Activated CD4-positive, alpha-beta T cell treated with anti-CD3 and anti-CD28 coated beads, Interleukin-2, amount 10 ng/mL, durations not matched to agents 24 days and 14 days (primary cell): ENCODE measurements around the gene TTF2. TPM values are rescaled to one million over a fixed set of nuclear protein-coding genes. Genes with fewer than 3 reads are reported as not detected.
A peak's percentile ranks its signal among the peaks of the same experiment; 100 is the strongest.
"Not testable (repeated sequence)": the region's sequence is repeated elsewhere in the genome, so short reads cannot be mapped to it uniquely, and the experiment has no call there.

Source experiments
- DNase-seq: peaks from one replicate; pipeline ENCODE4 v3.0.0; 2022
- H3K27ac Mint-ChIP-seq: one replicate; pipeline ENCODE4 v1.8.0; 2022; ENCODE audit warnings: mild to moderate bottlenecking, mixed read lengths
- H3K27me3 Mint-ChIP-seq: one replicate; pipeline ENCODE4 v1.8.0; 2022; ENCODE audit warnings: mixed read lengths
- H3K36me3 Mint-ChIP-seq: one replicate; pipeline ENCODE4 v1.8.0; 2022; ENCODE audit warnings: low read depth, mild to moderate bottlenecking, mixed read lengths
- H3K4me1 Mint-ChIP-seq: one replicate; pipeline ENCODE4 v1.8.0; 2021; ENCODE audit warnings: mixed read lengths
- H3K4me3 Mint-ChIP-seq: one replicate; pipeline ENCODE4 v1.8.0; 2022; ENCODE audit warnings: mild to moderate bottlenecking, moderate library complexity, mixed read lengths
- H3K9me3 Mint-ChIP-seq: one replicate; pipeline ENCODE4 v1.8.0; 2021; ENCODE audit warnings: mixed read lengths
- intact Hi-C: fragments of 100-400 bp; cut with micrococcal nuclease; formaldehyde crosslinking; loops from one replicate; pipeline ENCODE4 v1.15.1; 2023
- total RNA-seq: library from RNA; stranded (reverse); gene quantifications from 2 replicates; pipeline ENCODE4 v1.2.3, GENCODE V29; 2022

The TTF2 gene
- total RNA-seq, 1 donor from 2014 or later: 116 TPM

DNA sequence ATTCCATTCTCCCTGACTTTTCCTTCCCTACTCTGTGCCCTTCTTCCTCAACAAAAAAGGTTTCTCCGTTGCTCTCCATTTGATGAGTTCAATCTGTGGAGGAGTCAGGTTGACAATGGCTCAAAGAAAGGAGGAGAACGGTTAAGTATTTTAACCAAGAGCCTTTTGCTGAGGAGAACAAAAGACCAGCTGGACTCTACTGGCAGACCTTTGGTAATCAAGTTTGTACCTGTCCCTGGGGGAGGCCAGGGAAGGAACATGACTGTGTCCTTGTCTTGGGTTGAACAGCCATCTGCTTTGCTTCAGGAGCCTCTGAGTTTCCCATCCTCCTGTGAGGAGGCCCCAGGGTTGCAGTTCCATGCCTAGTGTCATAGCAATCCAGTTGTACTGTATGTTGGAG lies 29.9 kb downstream of the TTF2 start:
- peaks cover 23% of the 10 kb centered on the region for H3K4me1 Mint-ChIP-seq
- H3K27me3 Mint-ChIP-seq: no peaks in the 10 kb centered on the region
- peak overlapping the region; percentile 34 for H3K27ac Mint-ChIP-seq
- DNase-seq: no peak
- peaks cover 71% of the 10 kb centered on the region for H3K36me3 Mint-ChIP-seq
- no peaks in the 10 kb centered on the region for H3K9me3 Mint-ChIP-seq
- intact Hi-C loops: no loop called here
- H3K4me3 Mint-ChIP-seq: no peak overlapping the region

DNA sequence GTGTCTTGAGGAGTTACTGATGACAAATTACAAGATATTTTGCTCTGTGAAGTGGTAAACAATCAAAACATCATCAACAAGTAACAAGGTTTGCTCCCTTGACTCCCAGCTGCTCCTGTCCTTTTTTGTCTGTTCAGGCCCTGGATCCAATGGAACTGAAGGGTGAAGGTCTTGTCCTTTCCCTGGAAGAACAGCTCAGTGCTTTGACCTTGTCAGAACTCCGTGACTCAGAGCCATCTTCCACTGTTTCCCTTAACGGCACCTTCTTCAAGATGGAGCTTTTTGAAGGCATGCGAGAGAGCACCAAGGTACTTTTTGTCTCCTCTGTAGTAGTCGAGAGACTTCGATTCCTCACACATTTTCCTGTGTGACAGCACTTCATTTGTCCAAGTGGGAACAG lies 32.5 kb downstream of the TTF2 start:
- Mint-ChIP-seq H3K4me3 (no peak overlapping the region), H3K27ac (peak overlapping the region; percentile 58), H3K9me3 (no peaks in the 10 kb centered on the region), H3K27me3 (no peaks in the 10 kb centered on the region), H3K4me1 (peaks cover 20% of the 10 kb centered on the region), H3K36me3 (peaks cover 71% of the 10 kb centered on the region)
- intact Hi-C loops: loop anchor here (2.0 kb wide), 1 partner anchor 16 kb away; no protein-coding TSS in a partner anchor
- DNase-seq: no peak

DNA sequence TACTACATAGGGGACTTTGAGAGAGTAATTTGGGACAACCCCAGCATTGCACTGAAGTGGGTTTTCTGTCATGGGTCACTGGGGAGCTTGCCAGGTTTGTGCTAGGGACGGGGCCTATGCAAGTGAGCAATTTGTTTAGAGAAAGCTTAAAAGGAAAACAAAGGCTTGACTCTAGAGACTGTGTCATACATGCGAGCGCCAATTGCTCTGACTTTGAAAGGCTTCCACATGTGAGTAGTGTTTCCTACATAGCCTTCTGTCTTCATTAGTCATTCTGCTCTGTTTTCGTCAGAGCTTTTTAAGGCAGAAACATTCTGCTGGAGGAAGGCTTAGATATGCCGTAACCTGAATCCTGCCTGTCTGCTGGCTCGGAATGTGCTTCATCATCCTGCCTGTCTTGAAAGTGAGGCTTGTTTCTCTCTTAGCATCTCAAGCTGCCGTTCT lies 33.0 kb downstream of the TTF2 start:
- Mint-ChIP-seq H3K36me3 (peaks cover 73% of the 10 kb centered on the region), H3K9me3 (no peaks in the 10 kb centered on the region), H3K27ac (peak overlapping the region; percentile 58), H3K4me1 (peaks cover 20% of the 10 kb centered on the region), H3K4me3 (no peak overlapping the region), H3K27me3 (no peaks in the 10 kb centered on the region)
- intact Hi-C loops: loop anchor here (2.0 kb wide), 1 partner anchor 16 kb away; no protein-coding TSS in a partner anchor
- no peak for DNase-seq

DNA sequence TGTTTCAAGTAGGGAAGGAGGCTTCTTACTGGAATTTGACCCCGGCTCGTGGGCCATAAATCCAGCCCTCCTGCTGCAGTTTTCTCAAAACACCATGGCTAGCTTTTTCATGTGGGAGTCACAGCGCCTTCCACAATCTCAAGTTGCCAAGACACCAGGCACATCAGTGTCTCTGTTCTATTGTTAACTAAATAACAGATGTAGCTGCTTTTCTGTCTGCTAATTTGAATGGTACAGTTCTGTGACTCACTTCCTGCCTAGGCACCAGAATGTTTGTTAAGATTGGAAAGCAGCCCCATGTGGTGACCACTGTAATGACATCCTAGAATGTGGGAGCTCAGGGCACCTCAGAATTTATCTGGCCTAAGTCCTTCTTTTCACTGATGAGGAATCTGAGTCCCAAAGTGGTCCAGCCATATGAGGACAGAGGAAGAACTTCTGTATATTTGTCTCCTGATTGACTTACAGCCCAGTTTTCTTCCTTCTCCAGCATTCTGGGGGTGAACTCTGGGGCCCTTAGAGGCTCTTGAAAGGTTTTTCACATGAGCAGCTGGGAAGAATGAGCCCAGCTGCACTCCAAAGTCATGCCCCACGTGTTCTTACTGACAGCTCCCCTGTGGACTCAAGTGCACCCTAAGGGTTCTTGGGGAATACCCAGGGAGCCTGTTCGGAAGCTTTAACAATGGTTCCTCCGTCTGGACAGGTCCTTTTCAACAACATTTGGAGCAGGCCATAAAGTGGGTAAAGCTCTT lies 33.9 kb downstream of the TTF2 start:
- intact Hi-C loops: loop anchor here (1.0 to 2.0 kb wide), 2 partner anchors 17 to 26 kb away; no protein-coding TSS in a partner anchor
- no peaks in the 10 kb centered on the region for H3K27me3 Mint-ChIP-seq
- H3K36me3 Mint-ChIP-seq: peaks cover 73% of the 10 kb centered on the region
- peak overlapping the region; percentile 64 for H3K27ac Mint-ChIP-seq
- peak; percentile 83 for DNase-seq
- peaks cover 20% of the 10 kb centered on the region for H3K4me1 Mint-ChIP-seq
- H3K4me3 Mint-ChIP-seq: no peak overlapping the region
- no peaks in the 10 kb centered on the region for H3K9me3 Mint-ChIP-seq

DNA sequence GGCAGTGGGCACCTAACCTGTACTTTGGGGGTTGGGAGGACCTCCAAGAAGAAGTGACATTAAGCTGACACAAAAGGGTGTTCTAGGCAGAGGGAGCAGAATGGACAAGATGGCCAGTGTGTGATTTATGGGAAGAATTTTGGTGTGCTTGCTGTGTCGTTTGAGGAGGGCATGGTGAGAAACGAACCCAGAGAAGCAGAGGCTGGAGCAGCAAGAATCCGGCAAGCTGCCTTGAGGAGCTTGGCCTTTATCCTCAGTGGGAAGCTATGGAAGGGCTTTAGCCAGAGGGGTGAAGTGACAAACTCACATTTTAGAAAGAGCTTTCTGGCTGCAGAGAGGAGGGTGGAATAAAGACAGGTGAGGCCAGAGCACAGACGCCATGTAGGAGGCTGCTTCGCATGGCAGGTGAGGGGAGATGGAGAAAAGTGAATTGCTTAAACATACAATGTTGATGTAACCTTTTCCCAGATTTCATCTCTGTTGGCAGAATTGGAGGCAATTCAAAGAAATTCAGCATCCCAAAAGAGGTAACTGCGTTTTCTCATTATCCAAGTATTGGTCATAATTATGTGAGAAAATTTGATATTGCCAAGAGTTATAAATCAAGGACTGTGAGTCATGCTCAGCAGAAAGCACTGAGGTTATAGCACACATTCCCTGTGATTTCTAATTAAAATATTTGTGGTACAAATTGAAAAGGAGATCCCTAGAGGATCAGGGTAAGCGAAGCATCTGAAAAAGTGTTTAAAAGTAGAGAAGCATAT lies 34.9 kb downstream of the TTF2 start:
- Mint-ChIP-seq H3K27ac (no peak overlapping the region), H3K4me3 (no peak overlapping the region), H3K9me3 (no peaks in the 10 kb centered on the region), H3K36me3 (peaks cover 76% of the 10 kb centered on the region), H3K27me3 (no peaks in the 10 kb centered on the region), H3K4me1 (peaks cover 17% of the 10 kb centered on the region)
- intact Hi-C loops: loop anchor here (1.0 kb wide), 1 partner anchor 27 kb away; no protein-coding TSS in a partner anchor
- DNase-seq: no peak

DNA sequence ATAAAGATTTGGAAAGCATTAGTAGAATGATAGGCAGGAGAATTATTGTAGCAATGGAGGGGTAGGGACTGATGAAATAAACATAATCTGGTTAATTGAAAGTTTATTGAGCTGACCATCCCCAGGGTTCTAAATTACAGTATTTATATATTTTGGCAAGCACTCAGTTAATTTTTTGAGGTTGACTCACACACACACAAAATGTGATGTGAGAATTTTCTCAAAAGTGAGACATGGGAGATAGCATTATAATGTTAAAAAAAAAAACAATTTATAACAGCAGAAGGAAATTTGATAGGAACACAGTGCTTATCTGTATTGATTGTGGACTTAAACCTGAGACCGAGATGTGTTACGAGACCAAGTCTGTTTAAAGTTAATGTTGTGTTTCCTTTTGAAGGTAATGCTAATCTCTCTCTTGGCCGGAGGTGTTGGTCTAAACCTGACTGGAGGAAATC lies 36.9 kb downstream of the TTF2 start:
- peaks cover 72% of the 10 kb centered on the region for H3K36me3 Mint-ChIP-seq
- H3K4me3 Mint-ChIP-seq: no peak overlapping the region
- no peak overlapping the region for H3K27ac Mint-ChIP-seq
- H3K9me3 Mint-ChIP-seq: no peaks in the 10 kb centered on the region
- H3K27me3 Mint-ChIP-seq: no peaks in the 10 kb centered on the region
- peaks cover 17% of the 10 kb centered on the region for H3K4me1 Mint-ChIP-seq
- intact Hi-C loops: no loop called here
- DNase-seq: no peak

DNA sequence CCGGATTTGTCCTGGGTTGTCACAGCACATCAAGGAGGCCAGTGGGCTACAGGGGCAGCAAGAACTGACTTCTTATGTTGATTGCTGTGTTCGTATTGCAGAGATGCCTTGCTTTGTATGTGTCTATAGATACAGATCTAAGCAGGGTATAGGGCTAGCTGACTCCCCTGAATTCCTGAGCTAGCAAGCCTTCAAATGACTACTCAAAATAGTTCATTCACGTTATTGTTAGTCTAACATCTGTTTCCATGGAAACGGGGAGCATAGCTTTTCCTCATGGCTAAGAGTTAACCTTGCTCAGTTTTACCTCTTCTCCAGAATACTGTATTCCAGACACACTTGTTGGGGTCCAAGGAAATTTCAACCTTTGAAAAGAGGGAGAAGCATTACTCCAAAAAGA lies 37.3 kb downstream of the TTF2 start:
- Mint-ChIP-seq H3K4me1 (peaks cover 17% of the 10 kb centered on the region), H3K4me3 (no peak overlapping the region), H3K36me3 (peaks cover 72% of the 10 kb centered on the region), H3K27ac (no peak overlapping the region), H3K9me3 (no peaks in the 10 kb centered on the region), H3K27me3 (no peaks in the 10 kb centered on the region)
- intact Hi-C loops: no loop called here
- DNase-seq: no peak

DNA sequence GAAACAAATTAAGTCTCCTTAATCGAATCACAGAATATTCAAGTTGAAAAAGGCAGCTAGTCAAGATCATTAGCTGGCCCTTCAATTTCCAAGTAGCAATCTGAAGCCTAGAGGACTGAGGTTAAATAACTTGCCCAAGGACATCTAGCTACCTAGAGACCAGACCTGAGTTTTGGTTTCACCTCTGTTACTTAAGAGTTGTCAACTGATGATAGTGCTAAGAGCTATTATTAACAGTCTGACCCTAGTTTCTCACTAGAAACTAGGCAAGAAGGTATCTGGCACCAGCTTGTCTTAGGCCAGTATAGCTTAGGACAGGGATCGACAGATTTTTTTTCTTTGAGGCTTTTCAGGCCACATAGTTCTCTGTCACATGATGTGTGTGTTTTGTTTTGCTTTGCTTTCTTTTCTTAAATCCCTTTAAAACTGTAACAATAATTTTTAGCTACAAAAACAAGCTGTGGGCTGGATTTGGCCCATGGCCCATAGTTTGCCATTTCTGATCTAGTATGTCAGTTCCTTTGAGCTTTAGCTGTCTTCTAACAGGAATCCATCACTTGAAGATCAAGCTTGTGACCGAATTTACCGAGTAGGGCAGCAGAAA lies 38.3 kb downstream of the TTF2 start:
- intact Hi-C loops: no loop called here
- peaks cover 69% of the 10 kb centered on the region for H3K36me3 Mint-ChIP-seq

DNA sequence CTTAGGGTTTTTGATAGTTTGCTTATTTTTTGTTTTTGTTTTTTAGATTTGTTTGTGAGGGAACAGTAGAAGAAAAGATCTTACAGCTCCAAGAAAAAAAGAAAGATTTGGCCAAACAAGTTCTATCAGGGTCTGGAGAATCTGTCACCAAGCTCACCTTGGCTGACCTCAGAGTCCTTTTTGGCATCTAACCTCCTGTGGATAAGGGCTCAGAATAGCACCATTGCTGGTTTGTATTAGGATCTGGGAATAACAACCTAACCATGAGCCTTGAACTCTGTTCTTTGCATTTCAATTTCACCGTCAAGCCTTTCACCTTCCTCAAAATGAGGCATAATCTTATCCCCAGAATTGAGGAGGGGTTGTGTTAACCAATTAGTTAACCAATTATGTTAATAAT lies 41.2 kb downstream of the TTF2 start:
- intact Hi-C loops: no loop called here
- Mint-ChIP-seq H3K4me1 (no peaks in the 10 kb centered on the region), H3K27ac (no peak overlapping the region), H3K36me3 (peaks cover 75% of the 10 kb centered on the region), H3K4me3 (no peak overlapping the region), H3K9me3 (no peaks in the 10 kb centered on the region), H3K27me3 (no peaks in the 10 kb centered on the region)
- DNase-seq: no peak

More for the DNA sequence above, 38.3 kb downstream of the TTF2 start:
- no peaks in the 10 kb centered on the region for H3K27me3 Mint-ChIP-seq
- peaks cover 8% of the 10 kb centered on the region for H3K4me1 Mint-ChIP-seq
- no peak overlapping the region for H3K27ac Mint-ChIP-seq
- no peak overlapping the region for H3K4me3 Mint-ChIP-seq
- no peaks in the 10 kb centered on the region for H3K9me3 Mint-ChIP-seq
- DNase-seq: no peak

DNA sequence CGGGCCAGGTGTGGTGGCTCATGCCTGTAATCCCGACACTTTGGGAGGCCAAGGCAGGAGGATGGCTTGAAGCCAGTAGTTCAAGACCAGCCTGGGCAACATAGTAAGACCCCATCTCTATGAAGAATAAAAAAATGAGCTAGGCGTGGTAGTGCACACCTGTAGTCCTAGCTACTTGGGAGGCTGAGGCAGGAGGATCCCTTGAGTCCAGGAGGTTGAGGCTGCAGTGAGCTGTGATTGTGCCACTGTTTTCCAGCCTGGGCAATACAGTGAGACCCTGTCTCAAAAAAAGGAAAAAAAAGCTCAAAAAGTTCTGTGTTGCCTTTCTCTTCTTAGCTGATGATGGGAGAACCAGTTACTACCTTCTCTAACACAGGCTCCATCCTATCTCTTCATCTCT lies 41.7 kb downstream of the TTF2 start:
- H3K27ac Mint-ChIP-seq, H3K27me3 Mint-ChIP-seq, intact Hi-C loops, H3K4me1 Mint-ChIP-seq, H3K9me3 Mint-ChIP-seq, H3K4me3 Mint-ChIP-seq, DNase-seq: not testable (repeated sequence)
- peaks cover 77% of the 10 kb centered on the region for H3K36me3 Mint-ChIP-seq

DNA sequence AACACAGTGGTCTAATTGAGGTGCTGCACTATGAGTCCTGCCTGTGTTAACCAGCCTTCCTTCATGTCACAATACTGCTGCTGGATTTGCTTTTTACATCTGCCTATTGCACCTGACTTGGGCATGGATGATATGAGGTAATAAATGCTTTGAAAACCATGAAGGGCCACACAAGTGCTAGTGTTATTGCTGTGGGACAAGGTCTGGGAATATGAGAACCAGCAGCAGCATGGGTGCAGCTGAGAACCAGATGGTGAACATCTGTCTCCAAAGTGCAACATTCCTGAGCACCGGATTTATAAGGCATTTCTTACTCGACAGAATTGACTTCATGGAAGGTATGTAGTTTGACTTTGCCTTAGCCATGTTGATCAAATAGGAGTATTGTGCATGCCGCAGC lies 44.9 kb downstream of the TTF2 start:
- Mint-ChIP-seq H3K36me3 (peaks cover 69% of the 10 kb centered on the region), H3K4me1 (peaks cover 8% of the 10 kb centered on the region), H3K27me3 (no peaks in the 10 kb centered on the region), H3K9me3 (no peaks in the 10 kb centered on the region), H3K4me3 (no peak overlapping the region), H3K27ac (no peak overlapping the region)
- DNase-seq: no peak
- intact Hi-C loops: no loop called here

DNA sequence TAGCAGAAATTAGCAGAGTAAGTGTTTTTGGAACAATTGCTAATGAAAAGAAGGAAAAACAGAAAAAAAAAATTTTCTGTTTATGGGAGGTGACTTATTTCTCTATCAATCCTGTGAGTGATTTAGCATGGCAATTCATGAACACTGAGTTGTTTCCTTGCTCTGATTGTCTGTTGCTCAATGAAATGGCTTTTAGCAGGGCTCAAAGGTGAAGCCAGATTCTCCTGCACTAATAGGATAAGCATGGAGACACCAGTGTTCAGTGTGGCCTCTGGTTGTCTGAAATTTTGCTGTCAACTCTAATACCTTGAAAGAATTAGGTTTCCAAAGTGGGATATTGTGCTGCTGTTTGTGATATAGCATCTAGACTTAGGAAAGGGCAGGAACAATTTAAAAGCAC lies 45.6 kb downstream of the TTF2 start:
- intact Hi-C loops: no loop called here
- peaks cover 62% of the 10 kb centered on the region for H3K36me3 Mint-ChIP-seq
- H3K27me3 Mint-ChIP-seq: no peaks in the 10 kb centered on the region
- H3K9me3 Mint-ChIP-seq: no peaks in the 10 kb centered on the region
- DNase-seq: no peak
- no peak overlapping the region for H3K27ac Mint-ChIP-seq
- H3K4me3 Mint-ChIP-seq: no peak overlapping the region
- H3K4me1 Mint-ChIP-seq: peaks cover 10% of the 10 kb centered on the region

DNA sequence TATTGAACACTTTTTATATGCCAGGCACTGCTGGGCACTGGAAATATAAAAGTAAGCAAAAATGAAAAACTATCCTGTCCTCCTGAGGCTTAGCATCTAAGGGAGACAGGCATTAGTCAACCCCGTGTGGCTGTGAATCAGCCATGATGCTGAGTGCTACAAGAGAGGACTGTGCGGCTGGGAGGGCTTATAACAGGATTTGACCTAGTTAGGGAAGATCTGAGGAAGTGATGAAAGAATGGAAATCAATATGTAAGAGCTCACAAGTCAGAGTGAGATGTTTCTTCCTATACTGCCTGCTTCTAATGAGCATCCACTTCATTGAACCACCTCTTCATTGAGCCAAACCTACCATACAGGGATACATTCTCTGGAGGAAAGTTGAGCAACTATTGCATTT lies 46.4 kb downstream of the TTF2 start:
- intact Hi-C loops: no loop called here
- H3K4me3 Mint-ChIP-seq: no peak overlapping the region
- peaks cover 58% of the 10 kb centered on the region for H3K36me3 Mint-ChIP-seq
- DNase-seq: no peak
- no peak overlapping the region for H3K27ac Mint-ChIP-seq
- H3K27me3 Mint-ChIP-seq: no peaks in the 10 kb centered on the region
- H3K9me3 Mint-ChIP-seq: no peaks in the 10 kb centered on the region
- peaks cover 11% of the 10 kb centered on the region for H3K4me1 Mint-ChIP-seq

DNA sequence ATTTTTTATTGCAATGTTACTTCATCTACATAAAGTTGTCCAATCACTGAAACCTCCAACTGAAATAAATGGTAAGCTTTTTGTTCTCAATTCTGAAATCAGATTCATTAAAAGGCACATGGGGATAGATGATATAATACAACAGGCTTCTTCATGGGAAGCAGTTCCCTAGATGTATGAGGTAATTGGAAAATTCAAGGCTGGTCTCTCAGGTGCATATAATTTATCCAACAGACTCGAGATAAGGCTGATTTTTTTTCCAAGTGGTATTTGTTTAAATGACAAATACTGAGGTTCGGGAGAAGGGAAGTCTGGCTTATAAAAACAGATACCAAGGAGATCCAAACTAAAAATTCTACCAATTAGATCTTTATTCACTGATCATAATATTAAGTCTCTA lies 47.2 kb downstream of the TTF2 start:
- H3K27me3 Mint-ChIP-seq: no peaks in the 10 kb centered on the region
- H3K4me1 Mint-ChIP-seq: peaks cover 11% of the 10 kb centered on the region
- intact Hi-C loops: no loop called here
- peaks cover 53% of the 10 kb centered on the region for H3K36me3 Mint-ChIP-seq
- H3K9me3 Mint-ChIP-seq: no peaks in the 10 kb centered on the region
- no peak overlapping the region for H3K27ac Mint-ChIP-seq
- H3K4me3 Mint-ChIP-seq: no peak overlapping the region
- DNase-seq: no peak
